H1 (cell line): ENCODE data around the gene IQCH. TPM values are rescaled to one million over a fixed set of nuclear protein-coding genes. Genes with fewer than 3 reads are reported as not detected.

Source experiments
- ATF2 ChIP-seq: IDR thresholded peaks from 2 replicates; pipeline ENCODE4 v1.6.1; 2012; ENCODE audit warnings: low read length, inconsistent platforms
- CBX5 ChIP-seq: fragments of 300-800, 300-1000 bp; sonication (generic); IDR thresholded peaks from 2 replicates; pipeline ENCODE4 v1.7.1; 2016; ENCODE audit warnings: antibody characterized with exemption, low read length, low read depth
- CHD7 ChIP-seq: fragments of 300-600 bp; sonication (generic); IDR thresholded peaks from 2 replicates; pipeline ENCODE4 v1.7.1; 2012; ENCODE audit warnings: low read length, moderate library complexity, mild to moderate bottlenecking, inconsistent platforms; ENCODE audit not compliant: insufficient replicate concordance
- PHF8 ChIP-seq: fragments of 200-600 bp; sonication (generic); conservative IDR thresholded peaks from 2 replicates; pipeline ENCODE4 v1.7.1; 2012; ENCODE audit warnings: low read depth, mild to moderate bottlenecking, inconsistent platforms, low read length, moderate library complexity
- POLR2AphosphoS5 ChIP-seq: IDR thresholded peaks from 2 replicates; pipeline ENCODE4 v1.6.1; 2011; ENCODE audit warnings: low read depth, low read length
- TEAD4 ChIP-seq: IDR thresholded peaks from 2 replicates; pipeline ENCODE4 v1.6.1; 2012; ENCODE audit warnings: low read depth, low read length, inconsistent platforms, mixed read lengths
- polyA plus RNA-seq, 7 experiments: library from polyadenylated mRNA; depleted of rRNA in 3 of 7; stranded (reverse) in 5 of 7; unstranded in 2 of 7; fragments of >200 nt in 5 of 7; fragments of 200-250 nt in 2 of 7; gene quantifications; 1 replicate in 5 of 7; 2 replicates in 1 of 7; 4 replicates in 1 of 7; pipeline versions ENCODE4 v1.2.1 to v1.2.3, GENCODE V29; 2011 to 2013; ENCODE audit warnings: missing spikeins in 2 of 7, mixed read lengths in 2 of 7
- total RNA-seq: library from RNA; stranded (reverse); fragmentation: NEBNext Ultra II Directional; extraction: Animal tissue kit (Norgen Biotek cat#: 25700); gene quantifications from 2 replicates; pipeline ENCODE4 v1.2.1, GENCODE V29; 2021
- TF ChIP-seq, protein P1 (sequence below): IDR thresholded peaks from 2 replicates; pipeline ENCODE4 v1.6.1; 2011; ENCODE audit warnings: low read depth, mild to moderate bottlenecking, low read length; ENCODE audit not compliant: insufficient read depth
- TF ChIP-seq, protein P2 (sequence below): IDR thresholded peaks from 2 replicates; pipeline ENCODE4 v1.6.1; 2012; ENCODE audit warnings: inconsistent platforms

Gene IQCH
- total and polyA plus RNA-seq, 2 of the 8 experiments (the other 6 are each of a cell fraction or from before 2014, with no cell fraction given): 0.60 to 1.9 TPM

DNA sequence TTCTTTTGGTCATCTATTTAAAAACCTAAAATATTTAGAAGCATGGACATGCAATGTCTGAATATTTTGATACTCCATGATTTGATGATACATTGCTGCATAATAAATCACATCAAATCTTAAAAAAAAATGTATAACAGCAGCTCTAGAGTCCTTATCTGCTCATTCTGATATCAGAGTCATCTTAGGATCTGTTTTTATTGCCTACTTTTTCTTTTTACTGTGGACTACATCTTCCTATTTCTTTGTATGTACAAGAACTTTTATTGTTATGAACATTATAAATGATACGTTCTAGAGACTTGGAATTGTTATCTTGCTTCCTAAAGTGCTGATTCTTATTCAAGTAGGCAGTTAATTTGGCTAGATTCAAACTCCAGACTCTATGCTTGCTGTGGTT, 72.7 kb downstream of the IQCH start (continued):
- TF ChIP-seq CHD7 (no peak), POLR2AphosphoS5 (no peak), TEAD4 (no peak), CBX5 (no peak), PHF8 (no peak), ATF2 (no peak)
- TF ChIP-seq, protein P1, sequence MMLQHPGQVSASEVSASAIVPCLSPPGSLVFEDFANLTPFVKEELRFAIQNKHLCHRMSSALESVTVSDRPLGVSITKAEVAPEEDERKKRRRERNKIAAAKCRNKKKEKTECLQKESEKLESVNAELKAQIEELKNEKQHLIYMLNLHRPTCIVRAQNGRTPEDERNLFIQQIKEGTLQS: no peak
- TF ChIP-seq, protein P2, sequence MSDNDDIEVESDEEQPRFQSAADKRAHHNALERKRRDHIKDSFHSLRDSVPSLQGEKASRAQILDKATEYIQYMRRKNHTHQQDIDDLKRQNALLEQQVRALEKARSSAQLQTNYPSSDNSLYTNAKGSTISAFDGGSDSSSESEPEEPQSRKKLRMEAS: no peak
